OCI-LY7 (cell line): ENCODE measurements around the gene FAU. TPM values are rescaled to one million over a fixed set of nuclear protein-coding genes. Genes with fewer than 3 reads are reported as not detected.

Source experiments
- BruUV-seq: library from RNA; stranded (reverse); fragments of 400-500 nt; replicated peaks from 2 replicates; lab custom pipeline; 2021; lab: Mats Ljungman, UMichigan
- CTCF ChIA-PET: fragments of 300-600 bp; sonication (Branson Sonifier 250); formaldehyde crosslinking; loops from one replicate; lab custom pipeline; 2022; ENCODE audit warnings: antibody characterized with exemption; ENCODE audit not compliant: unreplicated experiment; lab: Charles Lee
- POLR2A ChIA-PET: fragments of 300-600 bp; sonication (Branson Sonifier 250); formaldehyde crosslinking; loops from one replicate; lab custom pipeline; 2022; ENCODE audit warnings: antibody characterized with exemption; lab: Charles Lee
- DNase-seq: peaks from one replicate; pipeline ENCODE4 v3.0.0-alpha.2; 2015; ENCODE audit warnings: low spot score
- H2AFZ ChIP-seq: fragments of 200-600 bp; sonication (generic), shearing (Covaris generic); 2 replicates; pipeline ENCODE4 v1.6.1; 2014; ENCODE audit warnings: mild to moderate bottlenecking, antibody characterized with exemption, low read length, moderate library complexity
- H3K27ac ChIP-seq: fragments of 200-600 bp; sonication (generic); 2 replicates; pipeline ENCODE4 v1.5.1; 2014; ENCODE audit warnings: mixed run types, low read depth, mild to moderate bottlenecking, moderate library complexity, low read length, inconsistent platforms; ENCODE audit not compliant: poor library complexity, severe bottlenecking
- H3K36me3 ChIP-seq: fragments of 200-600 bp; sonication (generic); 2 replicates; pipeline ENCODE4 v1.6.1; 2014; ENCODE audit warnings: mild to moderate bottlenecking, antibody characterized with exemption, low read length, moderate library complexity, mixed read lengths; ENCODE audit not compliant: insufficient read depth
- H3K4me1 ChIP-seq: fragments of 200-600 bp; sonication (generic); 2 replicates; pipeline ENCODE4 v1.5.1; 2014; ENCODE audit warnings: mild to moderate bottlenecking, low read length; ENCODE audit not compliant: insufficient read depth, poor library complexity, severe bottlenecking
- H3K4me2 ChIP-seq: fragments of 200-600 bp; sonication (generic); 2 replicates; pipeline ENCODE4 v1.6.1; 2014; ENCODE audit warnings: mild to moderate bottlenecking, low read length
- H3K4me3 ChIP-seq: fragments of 200-600 bp; sonication (generic); 2 replicates; pipeline ENCODE4 v1.5.1; 2014; ENCODE audit warnings: mild to moderate bottlenecking, low read depth, low read length; ENCODE audit not compliant: poor library complexity, severe bottlenecking
- H3K79me2 ChIP-seq: fragments of 200-600 bp; sonication (generic); 2 replicates; pipeline ENCODE4 v1.6.1; 2016; ENCODE audit warnings: low read depth, mild to moderate bottlenecking, low read length, moderate library complexity, mixed read lengths; ENCODE audit not compliant: insufficient read depth
- H3K9me2 ChIP-seq: fragments of 200-600 bp; sonication (generic); 2 replicates; pipeline ENCODE4 v1.6.1; 2016; ENCODE audit warnings: mild to moderate bottlenecking, low read length, mixed read lengths; ENCODE audit not compliant: insufficient read depth
- H3K9me3 ChIP-seq: fragments of 200-600 bp; sonication (generic); 2 replicates; pipeline ENCODE4 v1.6.1; 2014; ENCODE audit warnings: mild to moderate bottlenecking, mixed run types, low read length, mixed read lengths
- H4K20me1 ChIP-seq: fragments of 200-600 bp; sonication (generic); 2 replicates; pipeline ENCODE4 v1.6.1; 2014; ENCODE audit warnings: mild to moderate bottlenecking, antibody characterized with exemption, low read length, moderate library complexity, mixed read lengths; ENCODE audit not compliant: insufficient read depth
- EZH2phosphoT487 ChIP-seq: fragments of 200-600 bp; sonication (generic); IDR thresholded peaks from 2 replicates; pipeline ENCODE4 v1.6.1; 2018; ENCODE audit warnings: low read depth, borderline replicate concordance, mild to moderate bottlenecking, mixed run types, antibody characterized with exemption, low read length, moderate library complexity, mixed read lengths
- intact Hi-C: fragments of 100-400 bp; cut with micrococcal nuclease; formaldehyde crosslinking; loops from one replicate; pipeline ENCODE4 v1.10.0; 2022; ENCODE audit not compliant: unreplicated experiment
- total RNA-seq, 2 experiments: library from RNA; depleted of rRNA in 1 of 2; stranded (reverse); fragments of >200 nt in 1 of 2; shearing (Covaris generic) in 1 of 2; gene quantifications; 2 replicates each; pipeline ENCODE4 v1.2.3, GENCODE V29; 2014 to 2022
- TF ChIP-seq, protein P1 (sequence below): fragments of 200-600 bp; sonication (generic); conservative IDR thresholded peaks from 2 replicates; pipeline ENCODE4 v1.5.1; 2014; ENCODE audit warnings: mild to moderate bottlenecking, antibody characterized with exemption, low read length, moderate library complexity, mixed read lengths

Gene FAU
- total RNA-seq, 2 experiments from 2014 or later, result 1,406 to 1,573 TPM

GRCh38 chr11:65116370-65117205 is 5.3 kb downstream of the FAU start:
- Histone ChIP-seq H3K4me1 (peaks cover 70% of the 10 kb centered on the region), H3K9me2 (no peaks in the 10 kb centered on the region), H2AFZ (no peak overlapping the region), H3K4me3 (peak overlapping the region; percentile 81), H3K79me2 (peaks cover 43% of the 10 kb centered on the region), H3K9me3 (no peaks in the 10 kb centered on the region), H3K4me2 (peak overlapping the region; percentile 80), H3K36me3 (peaks cover 69% of the 10 kb centered on the region), H4K20me1 (peaks cover 17% of the 10 kb centered on the region; the same call in 1 of the 2 replicates), H3K27ac (peak overlapping the region; percentile 59)
- ChIA-PET CTCF (no interaction called here), POLR2A (interaction anchor here (0.8 to 1.8 kb wide), 5 partner anchors 13 to 146 kb away, joined by 3 to 6 read pairs (median 4); no protein-coding TSS in a partner anchor)
- no TSS peak for BruUV-seq
- intact Hi-C loops, result loop anchor here (1.0 to 10.0 kb wide), 4 partner anchors 16 to 342 kb away; partner anchors contain the start of genes CDCA5, SF1 and ZFPL1
- peak; percentile 55 for DNase-seq
- no peak for TF ChIP-seq EZH2phosphoT487
- TF ChIP-seq, protein P1, sequence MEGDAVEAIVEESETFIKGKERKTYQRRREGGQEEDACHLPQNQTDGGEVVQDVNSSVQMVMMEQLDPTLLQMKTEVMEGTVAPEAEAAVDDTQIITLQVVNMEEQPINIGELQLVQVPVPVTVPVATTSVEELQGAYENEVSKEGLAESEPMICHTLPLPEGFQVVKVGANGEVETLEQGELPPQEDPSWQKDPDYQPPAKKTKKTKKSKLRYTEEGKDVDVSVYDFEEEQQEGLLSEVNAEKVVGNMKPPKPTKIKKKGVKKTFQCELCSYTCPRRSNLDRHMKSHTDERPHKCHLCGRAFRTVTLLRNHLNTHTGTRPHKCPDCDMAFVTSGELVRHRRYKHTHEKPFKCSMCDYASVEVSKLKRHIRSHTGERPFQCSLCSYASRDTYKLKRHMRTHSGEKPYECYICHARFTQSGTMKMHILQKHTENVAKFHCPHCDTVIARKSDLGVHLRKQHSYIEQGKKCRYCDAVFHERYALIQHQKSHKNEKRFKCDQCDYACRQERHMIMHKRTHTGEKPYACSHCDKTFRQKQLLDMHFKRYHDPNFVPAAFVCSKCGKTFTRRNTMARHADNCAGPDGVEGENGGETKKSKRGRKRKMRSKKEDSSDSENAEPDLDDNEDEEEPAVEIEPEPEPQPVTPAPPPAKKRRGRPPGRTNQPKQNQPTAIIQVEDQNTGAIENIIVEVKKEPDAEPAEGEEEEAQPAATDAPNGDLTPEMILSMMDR, result no peak

DNA sequence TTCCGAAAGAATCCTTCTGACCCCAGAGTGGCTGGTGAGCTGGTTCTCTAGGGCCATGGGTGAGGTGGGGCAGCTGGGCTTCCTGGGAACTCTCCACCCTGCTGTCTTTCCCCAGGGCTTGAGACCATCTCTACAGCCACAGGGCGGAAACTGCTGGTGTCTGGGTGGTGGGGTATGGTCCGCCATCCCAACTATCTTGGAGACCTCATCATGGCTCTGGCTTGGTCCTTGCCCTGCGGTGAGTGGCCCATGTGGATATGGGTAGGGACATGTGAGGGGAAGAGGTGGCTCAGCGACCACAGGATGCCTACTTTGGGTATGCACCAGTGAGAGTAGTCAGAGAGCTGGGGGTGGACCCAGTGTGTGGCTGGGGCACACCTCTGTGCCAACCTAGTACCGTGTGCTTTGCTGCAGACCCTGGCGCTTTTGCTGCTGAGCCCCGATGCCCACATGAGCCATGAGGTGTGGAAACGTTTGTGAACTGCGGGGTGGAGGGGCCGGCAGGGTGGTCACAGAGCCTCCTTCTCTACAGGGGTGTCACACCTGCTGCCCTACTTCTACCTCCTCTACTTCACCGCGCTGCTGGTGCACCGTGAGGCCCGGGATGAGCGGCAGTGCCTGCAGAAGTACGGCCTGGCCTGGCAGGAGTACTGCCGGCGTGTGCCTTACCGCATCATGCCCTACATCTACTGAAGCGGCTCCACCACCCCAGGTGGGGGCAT is 6.4 kb downstream of the FAU start:
- H3K27ac ChIP-seq, result no peak overlapping the region
- H3K79me2 ChIP-seq, result peaks cover 32% of the 10 kb centered on the region
- ChIA-PET POLR2A (interaction anchor here (1.0 to 1.5 kb wide), 2 partner anchors 15 to 16 kb away, joined by 4 to 6 read pairs; no protein-coding TSS in a partner anchor), CTCF (no interaction called here)
- TSS peak; percentile 38 for BruUV-seq
- H3K4me3 ChIP-seq, result peak overlapping the region; percentile 81
- intact Hi-C loops, result loop anchor here (10.0 kb wide), 1 partner anchor 341 kb away; the partner anchor contains the start of gene SF1
- TF ChIP-seq EZH2phosphoT487, result no peak
- TF ChIP-seq, protein P1, result no peak
- no peak overlapping the region for H2AFZ ChIP-seq
- no peak for DNase-seq
- H3K9me2 ChIP-seq, result no peaks in the 10 kb centered on the region
- H4K20me1 ChIP-seq, result peaks cover 16% of the 10 kb centered on the region; the same call in 1 of the 2 replicates
- peaks cover 74% of the 10 kb centered on the region for H3K4me1 ChIP-seq
- H3K9me3 ChIP-seq, result no peaks in the 10 kb centered on the region
- H3K36me3 ChIP-seq, result peaks cover 66% of the 10 kb centered on the region
- peak overlapping the region; percentile 80 for H3K4me2 ChIP-seq
